NCI-H526 (cell line): ENCODE measurements around the gene ISG20.

Experiments
- DNase-seq, 2 experiments: peaks; one replicate each; lab custom pipeline; 2025; lab: John Stamatoyannopoulos, UW

The ISG20 gene

GRCh38 chr15:88654430-88655102 is 15.8 kb downstream of the ISG20 start:
- DNase-seq = no peak

GRCh38 chr15:88655103-88655553 is 16.3 kb downstream of the ISG20 start:
- DNase-seq = no peak

- no peak for DNase-seq
Observed at GRCh38 chr15:88655800-88656488, 17.1 kb downstream of the ISG20 start.

- peak in 1 of 2 experiments; percentile 41 for DNase-seq
Observed at GRCh38 chr15:88656760-88657221, 18.0 kb downstream of the ISG20 start.

GRCh38 chr15:88657326-88658069 is 18.7 kb downstream of the ISG20 start:
- DNase-seq = peak; percentile 34 to 71

- DNase-seq = no peak
Observed at GRCh38 chr15:88658070-88658965, 19.5 kb downstream of the ISG20 start.

GRCh38 chr15:88658972-88659931 is 20.4 kb downstream of the ISG20 start:
- no peak for DNase-seq

GRCh38 chr15:88661041-88661700 is 22.4 kb downstream of the ISG20 start:
- no peak for DNase-seq

GRCh38 chr15:88661761-88662556 is 23.1 kb downstream of the ISG20 start:
- no peak for DNase-seq

- DNase-seq = no peak
Observed at GRCh38 chr15:88663141-88663621, 24.4 kb downstream of the ISG20 start.

GRCh38 chr15:88664151-88664778 is 25.4 kb downstream of the ISG20 start:
- DNase-seq = no peak

GRCh38 chr15:88674661-88675060 is 35.8 kb downstream of the ISG20 start:
- DNase-seq = no peak

- no peak for DNase-seq
Observed at GRCh38 chr15:88678755-88679154, 39.9 kb downstream of the ISG20 start.

- no peak for DNase-seq
Observed at GRCh38 chr15:88680241-88681001, 41.6 kb downstream of the ISG20 start.

- DNase-seq = no peak
Observed at GRCh38 chr15:88681610-88682221, 42.9 kb downstream of the ISG20 start.

GRCh38 chr15:88684345-88684744 is 45.5 kb downstream of the ISG20 start:
- no peak for DNase-seq

- no peak for DNase-seq
Observed at GRCh38 chr15:88686166-88686565, 47.4 kb downstream of the ISG20 start.
